Astrocyte (in vitro differentiated cells and primary cell): Measurements from ENCODE around the gene ABCC4. TPM values are rescaled to one million over a fixed set of nuclear protein-coding genes. Genes with fewer than 3 reads are reported as not detected.

ENCODE experiments used
- DNase-seq: peaks from one replicate; pipeline ENCODE4 v3.0.0-alpha.2; 2010; ENCODE audit warnings: low read depth
- FAIRE-seq: peaks from 2 replicates; lab custom pipeline; 2011; peaks lifted over from hg19 to GRCh38; lab: Jason Lieb, UNC
- H2AFZ ChIP-seq: 2 replicates; pipeline ENCODE4 v1.6.0; 2012; ENCODE audit warnings: low read depth, low read length, inconsistent platforms
- H3K27ac ChIP-seq: 2 replicates; pipeline ENCODE4 v1.5.1; 2011; ENCODE audit warnings: low read depth, low read length, inconsistent platforms
- H3K27me3 ChIP-seq: 2 replicates; pipeline ENCODE4 v1.6.0; 2011; ENCODE audit warnings: low read length, inconsistent platforms; ENCODE audit not compliant: insufficient read depth
- H3K36me3 ChIP-seq: 2 replicates; pipeline ENCODE4 v1.5.1; 2011; ENCODE audit warnings: low read length, inconsistent platforms; ENCODE audit not compliant: insufficient read depth
- H3K4me1 ChIP-seq: 2 replicates; pipeline ENCODE4 v1.5.1; 2011; ENCODE audit warnings: low read length, inconsistent platforms; ENCODE audit not compliant: insufficient read depth
- H3K4me2 ChIP-seq: 2 replicates; pipeline ENCODE4 v1.6.0; 2012; ENCODE audit warnings: low read length, inconsistent platforms
- H3K4me3 ChIP-seq: 2 replicates; pipeline ENCODE4 v1.5.1; 2011; ENCODE audit warnings: low read depth, mild to moderate bottlenecking, low read length, inconsistent platforms; ENCODE audit not compliant: insufficient read depth
- H3K79me2 ChIP-seq: 2 replicates; pipeline ENCODE4 v1.6.0; 2012; ENCODE audit warnings: mild to moderate bottlenecking, low read length, inconsistent platforms; ENCODE audit not compliant: insufficient read depth
- H3K9ac ChIP-seq: 2 replicates; pipeline ENCODE4 v1.6.0; 2012; ENCODE audit warnings: mild to moderate bottlenecking, low read length, inconsistent platforms
- H3K9me3 ChIP-seq: 2 replicates; pipeline ENCODE4 v1.5.1; 2012; ENCODE audit warnings: low read depth, mild to moderate bottlenecking, low read length, inconsistent platforms; ENCODE audit not compliant: insufficient read depth
- H4K20me1 ChIP-seq: 2 replicates; pipeline ENCODE4 v1.6.0; 2012; ENCODE audit warnings: low read length, inconsistent platforms; ENCODE audit not compliant: insufficient read depth
- H3K27ac Mint-ChIP-seq: one replicate; pipeline ENCODE4 v1.8.0; 2021; ENCODE audit warnings: mild to moderate bottlenecking, mixed read lengths; ENCODE audit not compliant: unreplicated experiment
- H3K27me3 Mint-ChIP-seq: one replicate; pipeline ENCODE4 v1.8.0; 2021; ENCODE audit warnings: low read depth, mixed read lengths; ENCODE audit not compliant: unreplicated experiment
- H3K36me3 Mint-ChIP-seq: one replicate; pipeline ENCODE4 v1.8.0; 2021; ENCODE audit warnings: low read depth, mixed read lengths; ENCODE audit not compliant: unreplicated experiment
- H3K4me1 Mint-ChIP-seq: one replicate; pipeline ENCODE4 v1.8.0; 2021; ENCODE audit warnings: low read depth, mixed read lengths; ENCODE audit not compliant: unreplicated experiment
- H3K4me3 Mint-ChIP-seq: one replicate; pipeline ENCODE4 v1.8.0; 2021; ENCODE audit warnings: mild to moderate bottlenecking, moderate library complexity, mixed read lengths; ENCODE audit not compliant: unreplicated experiment
- H3K9me3 Mint-ChIP-seq: one replicate; pipeline ENCODE4 v1.8.0; 2021; ENCODE audit warnings: mild to moderate bottlenecking, mixed read lengths; ENCODE audit not compliant: unreplicated experiment
- EZH2 ChIP-seq: IDR thresholded peaks from 2 replicates; pipeline ENCODE4 v1.6.1; 2012; ENCODE audit warnings: mild to moderate bottlenecking, low read length, inconsistent platforms; ENCODE audit not compliant: insufficient read depth
- total RNA-seq: library from RNA; stranded (reverse); gene quantifications from 2 replicates; pipeline ENCODE4 v1.2.1, GENCODE V29; 2021
- TF ChIP-seq, protein P1 (sequence below): IDR thresholded peaks from 2 replicates; pipeline ENCODE4 v1.5.1; 2011; ENCODE audit warnings: low read depth, mild to moderate bottlenecking, inconsistent platforms, low read length, moderate library complexity; ENCODE audit not compliant: insufficient read depth

ABCC4 gene
- total RNA-seq, 1 donor from 2014 or later = 15.6 TPM

DNA sequence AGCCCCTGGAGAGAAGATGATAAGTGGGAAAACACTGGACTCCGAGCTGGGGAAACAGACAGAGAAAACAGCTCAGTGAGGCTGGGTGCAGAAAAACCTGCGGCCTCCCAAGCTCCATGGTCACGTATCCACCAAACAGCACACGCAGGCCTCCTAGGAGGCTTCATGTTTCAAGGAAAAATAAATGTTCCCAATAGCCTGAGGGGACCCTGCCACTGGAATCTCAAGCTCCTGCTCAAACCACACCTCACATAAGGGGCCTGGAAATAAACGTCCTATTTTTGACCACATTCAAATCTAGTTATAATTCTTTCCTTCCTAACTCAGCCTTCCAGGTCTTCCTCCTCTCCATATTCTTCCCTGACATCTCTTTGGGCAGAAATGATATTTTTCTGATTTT, 225.7 kb downstream of the ABCC4 start:
- H3K79me2 ChIP-seq = no peaks in the 10 kb centered on the region
- no peaks in the 10 kb centered on the region for H3K4me1 ChIP-seq
- FAIRE-seq (no peak), DNase-seq (no peak)
- no peaks in the 10 kb centered on the region for H3K36me3 ChIP-seq
- H3K9me3 ChIP-seq = no peaks in the 10 kb centered on the region
- H3K27me3 Mint-ChIP-seq = no peaks in the 10 kb centered on the region
- peaks cover 19% of the 10 kb centered on the region for H3K36me3 Mint-ChIP-seq
- H3K9me3 Mint-ChIP-seq = no peaks in the 10 kb centered on the region
- H2AFZ ChIP-seq = no peak overlapping the region
- no peak overlapping the region for H3K4me3 Mint-ChIP-seq
- no peak overlapping the region for H3K4me2 ChIP-seq
- H3K4me3 ChIP-seq = no peak overlapping the region
- H4K20me1 ChIP-seq = no peaks in the 10 kb centered on the region
- no peak overlapping the region for H3K9ac ChIP-seq
- H3K27ac Mint-ChIP-seq = no peak overlapping the region
- no peak overlapping the region for H3K27ac ChIP-seq
- H3K4me1 Mint-ChIP-seq = no peaks in the 10 kb centered on the region
- no peaks in the 10 kb centered on the region for H3K27me3 ChIP-seq
- no peak for TF ChIP-seq EZH2
- TF ChIP-seq, protein P1, sequence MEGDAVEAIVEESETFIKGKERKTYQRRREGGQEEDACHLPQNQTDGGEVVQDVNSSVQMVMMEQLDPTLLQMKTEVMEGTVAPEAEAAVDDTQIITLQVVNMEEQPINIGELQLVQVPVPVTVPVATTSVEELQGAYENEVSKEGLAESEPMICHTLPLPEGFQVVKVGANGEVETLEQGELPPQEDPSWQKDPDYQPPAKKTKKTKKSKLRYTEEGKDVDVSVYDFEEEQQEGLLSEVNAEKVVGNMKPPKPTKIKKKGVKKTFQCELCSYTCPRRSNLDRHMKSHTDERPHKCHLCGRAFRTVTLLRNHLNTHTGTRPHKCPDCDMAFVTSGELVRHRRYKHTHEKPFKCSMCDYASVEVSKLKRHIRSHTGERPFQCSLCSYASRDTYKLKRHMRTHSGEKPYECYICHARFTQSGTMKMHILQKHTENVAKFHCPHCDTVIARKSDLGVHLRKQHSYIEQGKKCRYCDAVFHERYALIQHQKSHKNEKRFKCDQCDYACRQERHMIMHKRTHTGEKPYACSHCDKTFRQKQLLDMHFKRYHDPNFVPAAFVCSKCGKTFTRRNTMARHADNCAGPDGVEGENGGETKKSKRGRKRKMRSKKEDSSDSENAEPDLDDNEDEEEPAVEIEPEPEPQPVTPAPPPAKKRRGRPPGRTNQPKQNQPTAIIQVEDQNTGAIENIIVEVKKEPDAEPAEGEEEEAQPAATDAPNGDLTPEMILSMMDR = no peak

- Mint-ChIP-seq H3K36me3 (peaks cover 24% of the 10 kb centered on the region), H3K27ac (no peak overlapping the region), H3K4me1 (no peaks in the 10 kb centered on the region), H3K27me3 (no peaks in the 10 kb centered on the region), H3K4me3 (no peak overlapping the region), H3K9me3 (no peaks in the 10 kb centered on the region)
- Histone ChIP-seq H3K9me3 (no peaks in the 10 kb centered on the region), H4K20me1 (no peaks in the 10 kb centered on the region), H3K27me3 (no peaks in the 10 kb centered on the region), H3K36me3 (no peaks in the 10 kb centered on the region), H3K27ac (no peak overlapping the region), H3K9ac (no peak overlapping the region), H2AFZ (no peak overlapping the region), H3K79me2 (no peaks in the 10 kb centered on the region), H3K4me2 (no peak overlapping the region), H3K4me3 (no peak overlapping the region), H3K4me1 (no peaks in the 10 kb centered on the region)
- TF ChIP-seq EZH2 = no peak
- TF ChIP-seq, protein P1 = no peak
- no peak for DNase-seq
- no peak for FAIRE-seq
Measured at GRCh38 chr13:95074820-95075219, 226.4 kb downstream of the ABCC4 start.

- no peak overlapping the region for H3K27ac ChIP-seq
- no peak overlapping the region for H3K4me3 Mint-ChIP-seq
- peak; percentile 48 for DNase-seq
Measured at GRCh38 chr13:95073747-95074311, 227.4 kb downstream of the ABCC4 start.

More at GRCh38 chr13:95073747-95074311, 227.4 kb downstream of the ABCC4 start:
- Histone ChIP-seq H3K36me3 (no peaks in the 10 kb centered on the region), H3K9ac (no peak overlapping the region), H3K4me2 (no peak overlapping the region), H3K4me3 (no peak overlapping the region), H4K20me1 (no peaks in the 10 kb centered on the region), H3K79me2 (no peaks in the 10 kb centered on the region), H3K9me3 (no peaks in the 10 kb centered on the region), H3K27me3 (no peaks in the 10 kb centered on the region), H2AFZ (no peak overlapping the region), H3K4me1 (no peaks in the 10 kb centered on the region)
- no peak overlapping the region for H3K27ac Mint-ChIP-seq
- TF ChIP-seq, protein P1 = no peak
- no peaks in the 10 kb centered on the region for H3K4me1 Mint-ChIP-seq
- no peaks in the 10 kb centered on the region for H3K9me3 Mint-ChIP-seq
- H3K27me3 Mint-ChIP-seq = no peaks in the 10 kb centered on the region
- FAIRE-seq = peak; percentile 54
- H3K36me3 Mint-ChIP-seq = peaks cover 27% of the 10 kb centered on the region
